ENCODE results near the gene PACSIN1.

Gene PACSIN1

DNA sequence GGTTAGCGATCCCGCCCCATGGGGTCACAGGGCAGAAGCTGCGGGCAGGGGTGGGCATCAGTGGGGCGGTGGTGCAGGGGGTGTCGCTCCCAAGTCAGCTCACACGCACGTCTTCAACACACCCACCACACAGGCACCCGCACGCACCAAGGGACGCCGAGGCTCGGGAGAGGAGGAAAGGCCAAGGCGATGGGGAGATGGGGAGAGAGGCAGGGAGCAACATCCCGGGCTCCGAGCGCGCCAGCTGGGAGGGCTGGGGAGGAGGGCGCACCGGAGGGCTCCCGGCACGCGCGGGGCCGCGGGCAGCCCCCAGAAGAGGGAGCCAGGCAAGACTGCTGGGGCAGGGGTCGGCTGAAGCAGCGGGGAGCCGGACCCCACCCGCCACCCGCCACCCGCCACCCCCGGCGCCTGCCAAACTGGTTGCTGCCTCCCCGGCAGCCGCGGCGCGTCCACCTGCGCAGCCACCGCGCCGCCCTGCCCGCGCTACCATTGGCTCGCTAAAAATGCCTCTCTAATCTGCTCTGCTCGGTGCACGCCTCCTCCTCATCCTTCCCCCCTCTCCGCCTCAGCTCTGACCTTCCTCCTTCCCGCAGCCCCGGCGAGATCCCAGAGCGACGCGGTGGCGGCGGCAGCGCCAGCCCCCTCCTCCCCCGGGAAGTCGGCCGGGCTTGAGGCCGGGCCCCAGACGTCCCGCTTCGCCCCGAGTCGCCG is at the start of gene PACSIN1:
PACSIN1 (plus strand) TSS at position 546 of the 711 bp plus-strand sequence. CDS start 60,230 bp downstream, outside the sequence.
- no peak for DNase-seq

DNA sequence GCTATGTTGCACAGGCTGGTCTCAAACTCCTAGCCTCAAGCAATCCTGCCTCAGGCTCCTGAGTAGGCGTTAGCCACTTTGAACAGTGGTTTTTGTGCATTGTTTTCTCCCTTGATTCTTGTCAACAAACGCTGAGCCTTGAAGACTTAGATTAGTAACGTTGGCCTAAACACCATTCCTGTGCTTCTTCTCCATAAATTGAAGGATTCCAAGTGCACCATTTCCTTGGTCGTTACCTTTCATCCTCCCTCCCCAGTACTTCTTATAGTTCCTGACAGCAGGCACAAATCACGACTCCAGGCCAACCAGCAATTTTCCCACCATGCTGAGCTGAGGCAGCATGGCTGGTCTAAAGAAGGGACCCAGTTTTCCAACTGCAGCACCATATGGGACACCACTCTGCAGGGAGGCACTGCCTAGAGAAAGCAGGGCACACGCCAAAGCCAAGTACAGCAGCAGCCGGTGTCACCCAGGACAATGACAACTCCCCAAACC is 49.0 kb upstream of the PACSIN1 start:
- DNase-seq, result no peak

- no peak for DNase-seq
Observed at GRCh38 chr6:34418367-34418766, 47.5 kb upstream of the PACSIN1 start.

GRCh38 chr6:34423254-34423653 is 42.6 kb upstream of the PACSIN1 start:
- no peak for DNase-seq

GRCh38 chr6:34424200-34425131 is 41.4 kb upstream of the PACSIN1 start:
- no peak for DNase-seq

DNA sequence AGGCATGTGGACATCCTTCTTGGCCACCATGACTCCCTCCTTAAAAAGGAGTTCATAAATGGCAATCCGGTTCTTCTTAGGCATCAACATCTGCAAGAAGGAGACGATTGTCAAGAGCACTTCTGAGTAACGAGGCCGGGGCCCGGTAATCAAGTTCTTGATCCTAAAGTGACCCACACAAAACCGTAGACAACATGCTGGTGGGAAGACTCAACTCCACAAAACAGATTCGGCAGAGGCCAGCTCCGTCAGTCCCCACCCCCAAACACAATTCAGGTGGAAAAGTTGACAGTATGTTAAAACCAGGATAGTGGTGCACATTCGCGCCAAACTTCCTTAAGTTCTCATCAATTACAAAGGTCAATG is 40.8 kb upstream of the PACSIN1 start:
- DNase-seq, result no peak

- DNase-seq, result peak; percentile 96
Observed at GRCh38 chr6:34425498-34426410, 40.1 kb upstream of the PACSIN1 start, which contains the start of gene RPS10. RPS10 (minus strand) TSS chr6:34426069; CDS start chr6:34425221, 848 bp downstream.

DNA sequence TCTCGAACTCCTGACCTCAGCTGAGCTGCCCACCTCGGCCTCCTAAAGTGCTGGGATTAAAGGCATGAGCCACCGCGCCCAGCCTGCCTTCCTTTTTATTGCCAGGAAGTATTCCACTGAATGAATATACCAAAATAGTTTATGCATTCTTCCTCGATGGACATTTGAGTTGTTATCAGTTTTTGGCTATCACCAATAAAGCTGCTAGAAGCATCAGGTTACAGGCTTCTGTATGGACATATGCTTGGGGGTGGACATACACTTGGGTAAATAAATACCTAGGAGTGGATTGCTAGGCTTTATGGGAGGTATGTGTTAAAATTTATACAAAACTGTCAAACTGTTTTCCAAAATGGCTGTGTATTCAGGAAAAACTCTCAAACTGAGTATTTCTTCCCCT is 30.0 kb upstream of the PACSIN1 start:
- DNase-seq, result no peak

- DNase-seq, result no peak
Observed at GRCh38 chr6:34436803-34437643, 28.9 kb upstream of the PACSIN1 start.

GRCh38 chr6:34437644-34437970 is 28.3 kb upstream of the PACSIN1 start:
- DNase-seq, result no peak

DNA sequence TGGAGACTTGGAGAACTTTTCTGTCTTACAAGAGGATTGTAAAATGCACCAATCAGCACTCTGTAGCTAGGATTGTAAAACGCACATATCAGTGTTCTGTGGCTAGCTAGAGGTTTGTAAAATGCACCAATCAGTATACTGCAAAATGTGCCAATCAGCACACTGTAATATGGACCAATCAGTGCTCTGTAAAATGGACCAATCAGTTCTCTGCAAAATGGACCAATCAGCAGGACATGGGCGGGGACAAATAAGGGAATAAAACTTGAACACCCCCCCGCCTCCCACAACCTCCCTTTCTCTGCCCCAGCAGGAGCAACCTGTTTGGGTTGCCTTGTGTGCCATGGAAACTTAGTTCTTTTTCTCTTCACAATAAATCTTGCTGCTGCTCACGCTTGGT is 27.2 kb upstream of the PACSIN1 start:
- no peak for DNase-seq

DNA sequence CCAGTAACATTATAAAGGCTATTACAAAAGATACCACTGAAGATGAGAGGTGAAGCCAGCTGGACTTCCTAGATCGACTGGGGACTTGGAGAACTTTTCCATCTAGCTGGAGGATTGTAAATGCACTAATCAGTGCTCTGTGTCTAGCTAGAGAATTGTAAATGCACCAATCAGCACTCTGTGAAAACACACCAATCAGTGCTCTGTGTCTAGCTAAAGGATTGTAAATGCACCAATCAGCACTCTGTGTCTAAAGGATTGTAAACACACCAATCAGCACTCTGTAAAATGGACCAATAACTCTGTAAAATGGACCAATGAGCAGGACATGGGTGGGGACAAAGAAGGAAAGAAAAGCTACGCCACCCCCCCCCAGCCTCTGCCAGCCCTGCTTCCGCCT is 26.4 kb upstream of the PACSIN1 start:
- no peak for DNase-seq

DNA sequence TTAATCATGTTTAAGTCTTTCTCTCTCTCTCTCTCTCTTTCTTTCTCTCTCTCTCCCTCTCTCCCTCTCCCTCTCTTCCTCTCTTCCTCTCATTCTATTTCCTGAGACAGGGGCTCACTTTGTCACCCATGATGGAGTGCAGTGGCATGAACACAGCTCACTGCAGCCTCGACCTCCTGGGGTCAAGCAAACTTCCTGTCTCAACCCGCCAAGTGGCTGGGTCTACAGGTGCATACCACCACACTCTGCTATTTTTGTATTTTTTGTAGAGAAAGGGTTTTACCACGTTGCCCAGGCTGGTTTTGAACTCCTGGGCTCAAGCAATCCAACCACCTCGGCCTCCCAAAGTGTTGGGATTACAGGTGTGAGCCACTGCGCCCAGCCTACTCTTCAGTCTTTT is 24.4 kb upstream of the PACSIN1 start:
- DNase-seq, result no peak

- DNase-seq, result no peak
Observed at GRCh38 chr6:34445313-34445860, 20.5 kb upstream of the PACSIN1 start.

GRCh38 chr6:34447386-34447785 is 18.5 kb upstream of the PACSIN1 start:
- no peak for DNase-seq

- no peak for DNase-seq
Observed at GRCh38 chr6:34447910-34448309, 18.0 kb upstream of the PACSIN1 start.

- no peak for DNase-seq
Observed at GRCh38 chr6:34451192-34451591, 14.7 kb upstream of the PACSIN1 start.

DNA sequence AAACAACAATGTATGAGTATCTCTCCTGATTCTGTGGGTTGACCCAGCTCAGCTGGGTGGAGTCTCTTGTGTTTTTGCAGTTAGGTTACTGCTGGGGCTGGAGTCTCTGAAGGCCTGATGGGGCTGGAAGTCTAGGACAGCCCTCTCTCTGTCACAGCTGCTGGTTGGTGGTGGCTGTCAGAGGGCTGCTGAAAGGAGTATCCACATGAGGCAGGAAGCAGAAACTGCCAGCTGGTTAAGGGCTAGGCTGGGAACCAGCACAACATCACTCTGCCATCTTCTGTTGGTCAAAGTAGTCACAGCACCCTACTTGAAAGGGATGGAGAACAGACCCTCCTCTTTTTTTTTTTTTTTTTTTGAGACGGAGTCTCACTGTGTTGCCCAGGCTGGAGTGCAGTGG is 10.0 kb upstream of the PACSIN1 start:
- DNase-seq, result no peak

DNA sequence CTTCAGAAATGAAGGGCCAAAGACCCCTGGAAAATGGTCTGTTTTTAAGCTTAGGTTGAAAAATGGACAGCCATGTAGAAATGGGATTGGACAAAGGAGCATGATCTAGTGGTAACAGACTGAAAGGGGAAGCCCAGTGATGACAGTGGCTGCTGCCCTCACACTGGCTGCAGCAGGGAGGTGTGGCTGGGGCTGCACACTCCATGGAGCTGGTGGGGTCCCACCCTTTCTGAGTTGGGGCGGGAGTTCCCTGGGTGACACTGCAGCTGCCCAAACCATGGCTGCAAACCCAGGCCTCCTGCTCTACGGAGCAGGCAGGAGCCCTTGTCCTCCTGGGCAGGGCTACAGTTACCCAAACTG is 8.5 kb upstream of the PACSIN1 start:
- no peak for DNase-seq

- no peak for DNase-seq
Observed at GRCh38 chr6:34457742-34458735, 7.8 kb upstream of the PACSIN1 start.

Measured in right hindlimb (tissue), 1 donor.